HEK293 (cell line): Measurements from ENCODE around the gene PRR11.

Experiments used
- BCL11B ChIP-seq: fragments of 450-650 bp; formaldehyde crosslinking; IDR thresholded peaks from 2 replicates; pipeline ENCODE4 v1.5.1; 2016; ENCODE audit warnings: low read depth, missing biosample characterization, missing genetic modification characterization
- ELK4 ChIP-seq: IDR thresholded peaks from 2 replicates; pipeline ENCODE4 v1.6.1; 2011; ENCODE audit warnings: mild to moderate bottlenecking, low read depth, low read length, borderline replicate concordance
- GLIS2 ChIP-seq: fragments of 450-650 bp; formaldehyde crosslinking; IDR thresholded peaks from 2 replicates; pipeline ENCODE4 v1.5.1; 2016; ENCODE audit warnings: missing biosample characterization, missing genetic modification characterization
- HOXC10 ChIP-seq: sonication (generic); formaldehyde crosslinking; IDR thresholded peaks from 2 replicates; pipeline ENCODE4 v1.8.1; 2023; ENCODE audit warnings: mild to moderate bottlenecking, missing genetic modification reagents
- INSM2 ChIP-seq: fragments of 450-650 bp; formaldehyde crosslinking; IDR thresholded peaks from 2 replicates; pipeline ENCODE4 v1.5.1; 2016; ENCODE audit warnings: missing biosample characterization, missing genetic modification characterization
- KLF1 ChIP-seq: fragments of 450-650 bp; formaldehyde crosslinking; IDR thresholded peaks from 2 replicates; pipeline ENCODE4 v1.5.1; 2016; ENCODE audit warnings: missing biosample characterization, missing genetic modification characterization
- SETDB1 ChIP-seq: IDR thresholded peaks from one replicate; pipeline ENCODE4 v1.6.1; 2017; ENCODE audit warnings: mild to moderate bottlenecking, low read length, moderate library complexity, mixed read lengths; ENCODE audit not compliant: insufficient read length
- YY2 ChIP-seq: fragments of 450-650 bp; formaldehyde crosslinking; IDR thresholded peaks from 2 replicates; pipeline ENCODE4 v1.5.1; 2016; ENCODE audit warnings: missing biosample characterization, missing genetic modification characterization
- ZBTB1 ChIP-seq: fragments of 450-650 bp; formaldehyde crosslinking; IDR thresholded peaks from 2 replicates; pipeline ENCODE4 v1.5.1; 2016; ENCODE audit warnings: missing biosample characterization, missing genetic modification characterization
- ZFHX2 ChIP-seq: fragments of 450-650 bp; formaldehyde crosslinking; conservative IDR thresholded peaks from 2 replicates; pipeline ENCODE4 v1.5.1; 2016; ENCODE audit warnings: missing biosample characterization, missing genetic modification characterization
- ZFP37 ChIP-seq: fragments of 450-650 bp; formaldehyde crosslinking; IDR thresholded peaks from 2 replicates; pipeline ENCODE4 v1.5.1; 2016; ENCODE audit warnings: missing biosample characterization, missing genetic modification characterization
- ZNF10 ChIP-seq: fragments of 450-650 bp; formaldehyde crosslinking; IDR thresholded peaks from 2 replicates; pipeline ENCODE4 v1.5.1; 2017; ENCODE audit warnings: missing biosample characterization, missing genetic modification characterization
- ZNF148 ChIP-seq: fragments of 450-650 bp; formaldehyde crosslinking; IDR thresholded peaks from 2 replicates; pipeline ENCODE4 v1.5.0; 2017; ENCODE audit warnings: missing biosample characterization, missing genetic modification characterization, borderline replicate concordance
- ZNF2 ChIP-seq: fragments of 450-650 bp; formaldehyde crosslinking; IDR thresholded peaks from 2 replicates; pipeline ENCODE4 v1.5.1; 2016; ENCODE audit warnings: missing biosample characterization, missing genetic modification characterization
- ZNF202 ChIP-seq: fragments of 450-650 bp; formaldehyde crosslinking; IDR thresholded peaks from 2 replicates; pipeline ENCODE4 v1.5.1; 2016; ENCODE audit warnings: missing biosample characterization, missing genetic modification characterization, borderline replicate concordance
- ZNF335 ChIP-seq: fragments of 450-650 bp; formaldehyde crosslinking; conservative IDR thresholded peaks from 2 replicates; pipeline ENCODE4 v1.5.1; 2016; ENCODE audit warnings: missing biosample characterization, missing genetic modification characterization
- ZNF362 ChIP-seq: fragments of 450-650 bp; formaldehyde crosslinking; IDR thresholded peaks from 2 replicates; pipeline ENCODE4 v1.5.1; 2016; ENCODE audit warnings: missing biosample characterization, missing genetic modification characterization
- ZNF37A ChIP-seq: fragments of 450-650 bp; IDR thresholded peaks from 2 replicates; pipeline ENCODE4 v1.5.1; 2018; ENCODE audit warnings: missing biosample characterization, missing genetic modification characterization
- ZNF398 ChIP-seq: fragments of 450-650 bp; formaldehyde crosslinking; IDR thresholded peaks from 2 replicates; pipeline ENCODE4 v1.5.1; 2017; ENCODE audit warnings: missing biosample characterization, missing genetic modification characterization
- ZNF404 ChIP-seq: fragments of 450-650 bp; formaldehyde crosslinking; IDR thresholded peaks from 2 replicates; pipeline ENCODE4 v1.5.1; 2017; ENCODE audit warnings: missing biosample characterization, missing genetic modification characterization
- ZNF449 ChIP-seq: fragments of 450-650 bp; formaldehyde crosslinking; IDR thresholded peaks from 2 replicates; pipeline ENCODE4 v1.5.1; 2017; ENCODE audit warnings: missing biosample characterization, mild to moderate bottlenecking, missing genetic modification characterization, moderate library complexity
- ZNF48 ChIP-seq: fragments of 450-650 bp; formaldehyde crosslinking; IDR thresholded peaks from 2 replicates; pipeline ENCODE4 v1.5.1; 2016; ENCODE audit warnings: missing biosample characterization, missing genetic modification characterization
- ZNF529 ChIP-seq: fragments of 450-650 bp; formaldehyde crosslinking; IDR thresholded peaks from 2 replicates; pipeline ENCODE4 v1.5.1; 2017; ENCODE audit warnings: missing genetic modification characterization, missing biosample characterization; ENCODE audit not compliant: insufficient replicate concordance
- ZNF548 ChIP-seq: fragments of 450-650 bp; formaldehyde crosslinking; IDR thresholded peaks from 2 replicates; pipeline ENCODE4 v1.5.1; 2016; ENCODE audit warnings: missing biosample characterization, missing genetic modification characterization
- ZNF639 ChIP-seq: fragments of 450-650 bp; formaldehyde crosslinking; IDR thresholded peaks from 2 replicates; pipeline ENCODE4 v1.5.1; 2016; ENCODE audit warnings: missing biosample characterization, missing genetic modification characterization
- ZNF830 ChIP-seq: fragments of 450-650 bp; IDR thresholded peaks from 2 replicates; pipeline ENCODE4 v1.5.0; 2018; ENCODE audit warnings: missing biosample characterization, missing genetic modification characterization, low read depth, mild to moderate bottlenecking, moderate library complexity
- ZSCAN4 ChIP-seq: fragments of 450-650 bp; formaldehyde crosslinking; IDR thresholded peaks from 2 replicates; pipeline ENCODE4 v1.5.1; 2017; ENCODE audit warnings: missing biosample characterization, missing genetic modification characterization

PRR11 gene

GRCh38 chr17:59220328-59221158, 65.0 kb downstream of the PRR11 start, which contains the start of gene GDPD1 (continued):
- TF ChIP-seq ZNF449 (no peak), HOXC10 (CRISPR knock-in tag) (no peak), ZNF37A (tag by site-specific recombination) (no peak), ZNF404 (tag by site-specific recombination) (no peak), ZNF10 (tag by site-specific recombination) (0 out of 2 replicates have a peak, but pooled peaks have one; percentile 53), ZNF2 (tag by site-specific recombination) (peak; percentile 84), ZNF148 (no peak), ELK4 (no peak), ZSCAN4 (tag by site-specific recombination) (no peak; the same call in 1 of the 2 replicates), ZNF48 (tag by site-specific recombination) (no peak), SETDB1 (no peak), YY2 (tag by site-specific recombination) (no peak), ZNF398 (tag by site-specific recombination) (peak; percentile 92), BCL11B (tag by site-specific recombination) (peak; percentile 19; the same call in 1 of the 2 replicates), ZNF335 (tag by site-specific recombination) (peak; percentile 88), ZNF639 (tag by site-specific recombination) (peak; percentile 27; the same call in 1 of the 2 replicates), ZNF362 (tag by site-specific recombination) (no peak), GLIS2 (tag by site-specific recombination) (peak; percentile 98), ZNF830 (tag by site-specific recombination) (no peak), ZBTB1 (tag by site-specific recombination) (no peak), ZNF202 (tag by site-specific recombination) (no peak), ZNF529 (tag by site-specific recombination) (no peak), INSM2 (tag by site-specific recombination) (0 out of 2 replicates have a peak, but pooled peaks have one; percentile 15), ZFP37 (tag by site-specific recombination) (peak; percentile 85; the same call in 1 of the 2 replicates), ZFHX2 (tag by site-specific recombination) (peak; percentile 81), KLF1 (tag by site-specific recombination) (no peak), ZNF548 (tag by site-specific recombination) (no peak)
